HEK293T (cell line): Measurements from ENCODE around the gene KLC1.

Source experiments
- CTBP1 ChIP-seq: fragments of 450-650 bp; IDR thresholded peaks from 2 replicates; pipeline ENCODE4 v1.6.1; 2016; ENCODE audit warnings: borderline replicate concordance
- SP1 ChIP-seq: fragments of 450-650 bp; IDR thresholded peaks from 2 replicates; pipeline ENCODE4 v1.6.1; 2017
- SUZ12 ChIP-seq: fragments of 450-650 bp; IDR thresholded peaks from 2 replicates; pipeline ENCODE4 v1.6.1; 2016; ENCODE audit warnings: mild to moderate bottlenecking
- ZNF384 ChIP-seq: fragments of 450-650 bp; IDR thresholded peaks from 2 replicates; pipeline ENCODE4 v1.6.1; 2016

DNA sequence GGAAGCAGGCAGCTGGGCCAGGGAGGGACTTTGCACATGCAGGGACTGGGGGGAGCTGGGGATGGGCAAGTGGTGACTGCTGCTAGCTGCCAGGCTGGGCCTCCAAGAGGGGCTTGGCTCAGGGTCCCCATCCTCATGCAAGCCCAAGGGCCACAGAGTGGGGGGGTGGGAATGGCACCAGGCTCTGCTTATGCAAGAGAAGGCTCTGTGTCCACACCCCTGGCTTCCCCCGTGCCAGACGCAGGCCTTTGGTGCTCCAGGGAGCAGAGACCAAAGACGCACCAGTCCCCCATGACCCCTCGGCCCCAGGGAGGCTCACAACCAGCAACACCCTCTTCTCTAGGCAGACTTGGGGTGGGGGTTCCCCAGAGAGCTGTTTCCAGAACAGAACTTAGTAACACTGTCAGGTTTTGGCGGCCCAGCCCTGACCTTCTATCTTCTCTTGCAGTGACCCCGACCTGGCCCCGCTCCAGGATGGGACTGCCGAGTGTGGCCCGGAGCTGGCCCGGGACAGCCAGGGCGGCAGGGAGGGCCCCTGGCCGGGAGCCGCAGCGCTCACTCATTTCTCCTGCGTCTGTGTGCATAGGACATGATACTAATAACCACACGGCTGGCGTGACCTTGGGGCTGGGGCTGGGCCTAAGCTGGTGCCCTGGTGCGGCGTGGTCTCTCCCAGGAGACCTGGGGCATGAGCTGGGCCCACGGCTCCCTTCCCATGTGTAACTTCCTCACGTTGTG lies 71.9 kb downstream of the KLC1 start:
- TF ChIP-seq SP1 (no peak), ZNF384 (no peak), CTBP1 (no peak), SUZ12 (no peak)
